DMS153 (cell line): ENCODE data around the gene PCDHGA1.
"Not testable (repeated sequence)": the region's sequence is repeated elsewhere in the genome, so short reads cannot be mapped to it uniquely, and the experiment has no call there.

Experiments
- DNase-seq: peaks from one replicate; lab custom pipeline; 2025; lab: John Stamatoyannopoulos, UW

Gene PCDHGA1

GRCh38 chr5:141412854-141413539 is 82.7 kb downstream of the PCDHGA1 start, which contains the start of gene PCDHGA10:
Gene PCDHGA10 (plus strand): TSS chr5:141412987. CDS start chr5:141413176, 189 bp downstream.
- no peak for DNase-seq

- no peak for DNase-seq
These were observed 83.3 kb downstream of the PCDHGA1 start for GRCh38 chr5:141413540-141414069.

- DNase-seq: not testable (repeated sequence)
These were observed 84.4 kb downstream of the PCDHGA1 start for GRCh38 chr5:141414548-141415274.

- not testable (repeated sequence) for DNase-seq
These were observed 84.9 kb downstream of the PCDHGA1 start for GRCh38 chr5:141415275-141415618.

- not testable (repeated sequence) for DNase-seq
These were observed 87.3 kb downstream of the PCDHGA1 start, which contains the start of gene PCDHGB7 for GRCh38 chr5:141417494-141418172. Gene PCDHGB7 (plus strand): TSS chr5:141417677. CDS start chr5:141417860, 183 bp downstream.

- no peak for DNase-seq
These were observed 89.0 kb downstream of the PCDHGA1 start for GRCh38 chr5:141419074-141419880.

- DNase-seq: no peak
These were observed 90.7 kb downstream of the PCDHGA1 start, which contains the start of gene PCDHGA11 for GRCh38 chr5:141420855-141421488. Gene PCDHGA11 (plus strand): TSS chr5:141421051. CDS start chr5:141421228, 177 bp downstream.

- no peak for DNase-seq
These were observed 91.2 kb downstream of the PCDHGA1 start for GRCh38 chr5:141421489-141421855.

GRCh38 chr5:141422742-141423291 is 92.5 kb downstream of the PCDHGA1 start:
- no peak for DNase-seq

- DNase-seq: no peak
These were observed 97.6 kb downstream of the PCDHGA1 start for GRCh38 chr5:141427783-141428426.

GRCh38 chr5:141430332-141431113 is 100.2 kb downstream of the PCDHGA1 start, which contains the start of gene PCDHGA12:
Gene PCDHGA12 (plus strand): TSS chr5:141430507. CDS start chr5:141430760, 253 bp downstream.
- DNase-seq: no peak

GRCh38 chr5:141431286-141431685 is 101.0 kb downstream of the PCDHGA1 start:
- no peak for DNase-seq

- DNase-seq: not testable (repeated sequence)
These were observed 102.0 kb downstream of the PCDHGA1 start for GRCh38 chr5:141432308-141432707.

GRCh38 chr5:141432726-141433125 is 102.4 kb downstream of the PCDHGA1 start:
- DNase-seq: not testable (repeated sequence)

- DNase-seq: no peak
These were observed 103.7 kb downstream of the PCDHGA1 start for GRCh38 chr5:141434006-141434405.

GRCh38 chr5:141437221-141437620 is 106.9 kb downstream of the PCDHGA1 start:
- no peak for DNase-seq

- DNase-seq: no peak
These were observed 109.3 kb downstream of the PCDHGA1 start for GRCh38 chr5:141439411-141440141.

GRCh38 chr5:141440341-141440740 is 110.0 kb downstream of the PCDHGA1 start:
- no peak for DNase-seq
